DOHH2 (cell line): ENCODE results near the gene CCDC85C.

Experiments
- CTCF ChIP-seq: fragments of 200-600 bp; sonication (generic); IDR thresholded peaks from one replicate; pipeline ENCODE4 v1.5.1; 2014; ENCODE audit warnings: antibody characterized with exemption, mild to moderate bottlenecking, low read depth, low read length; ENCODE audit not compliant: poor library complexity, severe bottlenecking
- EZH2phosphoT487 ChIP-seq: fragments of 200-600 bp; sonication (generic); IDR thresholded peaks from 2 replicates; pipeline ENCODE4 v1.6.1; 2017; ENCODE audit warnings: borderline replicate concordance, mild to moderate bottlenecking, antibody characterized with exemption, low read length, moderate library complexity, mixed read lengths

DNA sequence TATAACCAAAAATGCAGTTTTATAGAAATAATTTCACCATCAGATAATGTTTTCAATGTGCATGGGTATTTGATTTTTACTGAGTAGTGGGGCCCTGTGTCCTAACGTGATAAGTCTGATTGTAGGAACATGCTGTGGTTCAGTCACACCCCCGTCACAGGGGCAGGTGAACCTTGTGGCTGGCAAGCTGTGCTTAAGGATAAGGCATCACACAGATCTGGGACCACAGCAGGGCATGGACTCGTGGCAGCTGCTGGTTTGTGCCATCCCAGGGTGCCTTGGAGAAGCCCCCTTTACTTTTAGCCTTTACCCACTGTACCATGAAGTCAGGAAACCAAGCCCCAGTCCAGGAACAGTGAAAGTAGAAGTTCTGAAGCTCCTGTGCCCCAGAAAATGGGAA is 106.1 kb downstream of the CCDC85C start:
- TF ChIP-seq CTCF (no peak), EZH2phosphoT487 (no peak)
